GM12874 (cell line): ENCODE data around the gene DCST1.

Experiments
- CTCF ChIP-seq: IDR thresholded peaks from 2 replicates; pipeline ENCODE4 v1.5.1; 2011; ENCODE audit warnings: low read depth, mild to moderate bottlenecking, control low read depth, low read length, moderate library complexity; ENCODE audit not compliant: insufficient read depth

DCST1 gene

DNA sequence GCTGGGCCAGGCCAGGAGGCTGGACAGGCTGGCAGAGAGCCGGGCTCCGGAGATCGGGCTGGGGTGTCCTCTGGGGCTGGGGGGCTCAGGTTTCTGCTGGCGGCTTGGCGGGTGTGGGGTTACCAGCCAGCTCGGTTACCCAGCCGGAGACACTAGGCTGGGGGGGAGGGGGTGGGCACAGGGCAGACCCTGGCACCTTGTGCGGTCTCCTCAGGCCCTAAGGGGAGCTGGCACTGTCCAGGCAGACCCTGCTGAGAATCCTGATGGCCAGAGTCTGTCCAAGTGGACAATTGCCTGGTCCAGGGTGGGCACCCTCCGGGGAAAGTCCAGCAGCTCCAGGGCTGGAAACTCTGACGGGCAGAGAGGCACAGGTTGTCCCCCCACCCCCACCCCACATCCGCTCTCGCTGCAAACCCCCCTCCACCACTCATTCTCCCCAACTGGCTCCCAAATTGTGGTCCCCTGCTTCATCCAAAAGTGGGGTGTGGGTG, 24.4 kb upstream of the DCST1 start:
- no peak for TF ChIP-seq CTCF

DNA sequence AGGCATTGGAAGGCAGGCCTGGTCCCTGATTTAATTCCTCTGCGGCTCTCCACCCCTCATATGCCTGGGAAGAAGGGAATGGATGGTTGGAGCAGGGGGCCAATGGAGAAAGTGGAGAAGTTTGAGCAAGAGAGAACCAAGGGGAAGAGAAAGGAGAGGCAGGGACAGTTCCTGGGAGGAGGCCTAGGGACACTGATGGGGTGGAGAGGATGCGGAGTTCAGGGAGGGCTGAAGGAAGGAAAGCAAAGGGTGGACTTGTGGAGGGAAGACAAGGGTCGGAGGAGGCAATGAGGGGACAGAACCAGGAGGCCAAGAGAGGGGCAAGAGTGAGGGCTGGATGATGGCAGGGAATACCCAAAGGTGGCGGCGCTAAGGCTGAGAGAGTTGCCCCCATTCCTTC, 23.9 kb upstream of the DCST1 start:
- no peak for TF ChIP-seq CTCF

GRCh38 chr1:155010211-155010918, 23.3 kb upstream of the DCST1 start:
- no peak for TF ChIP-seq CTCF

GRCh38 chr1:155011004-155011416, 22.6 kb upstream of the DCST1 start:
- no peak for TF ChIP-seq CTCF

DNA sequence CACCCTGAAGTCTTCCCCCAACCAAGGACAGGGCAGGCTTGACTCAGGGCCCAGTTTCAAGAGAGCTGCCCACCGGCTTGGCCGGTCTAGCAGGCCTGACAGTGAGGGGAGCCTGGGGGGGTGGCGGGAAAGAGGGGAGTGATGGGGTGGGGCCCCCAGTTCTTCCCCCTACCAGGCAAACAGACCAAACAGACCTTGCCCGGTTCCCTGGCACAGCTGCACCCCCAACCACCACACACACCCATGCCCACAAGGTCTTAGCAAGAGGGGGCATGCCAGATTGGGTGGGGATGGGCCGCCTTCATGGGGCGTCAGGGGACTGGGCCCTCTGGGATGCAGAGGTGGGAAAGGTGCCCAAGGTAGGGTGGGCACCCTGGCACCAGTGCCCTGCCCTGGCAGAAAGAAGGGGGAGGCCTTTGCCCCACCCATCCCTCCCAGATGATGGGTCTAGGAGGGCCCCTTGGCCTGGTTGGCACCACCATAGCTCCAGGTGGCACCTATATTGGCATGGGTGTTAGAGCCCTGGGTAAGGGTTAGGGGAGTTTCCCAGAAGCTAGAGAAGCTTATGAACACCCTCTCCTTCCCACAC, 22.1 kb upstream of the DCST1 start:
- no peak for TF ChIP-seq CTCF

DNA sequence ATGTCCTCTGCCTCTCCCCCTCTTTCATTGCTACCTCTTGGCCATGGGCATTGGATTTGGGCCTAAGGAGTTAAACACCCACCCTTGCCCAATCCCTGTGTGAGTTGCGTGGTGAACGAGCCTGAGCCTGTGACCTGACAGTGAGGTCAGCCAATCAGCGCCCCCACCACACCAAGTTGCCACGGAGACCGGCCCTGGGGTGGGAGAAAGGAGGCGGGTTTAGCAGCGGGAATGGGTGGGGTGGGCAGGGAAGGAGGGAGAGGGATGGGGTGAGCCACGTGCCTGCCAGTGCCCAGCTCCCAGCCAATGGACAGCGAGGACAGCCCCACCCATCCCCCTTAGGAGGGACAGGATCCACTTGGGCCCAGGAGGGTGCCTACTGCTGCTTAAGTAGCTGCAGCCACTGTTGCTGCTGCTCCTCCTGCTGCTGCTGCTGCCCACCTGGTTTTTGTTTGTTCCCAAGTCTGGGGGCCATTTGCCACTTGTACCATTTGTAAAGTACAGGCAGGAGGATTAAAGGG, 21.5 kb upstream of the DCST1 start:
- no peak for TF ChIP-seq CTCF

DNA sequence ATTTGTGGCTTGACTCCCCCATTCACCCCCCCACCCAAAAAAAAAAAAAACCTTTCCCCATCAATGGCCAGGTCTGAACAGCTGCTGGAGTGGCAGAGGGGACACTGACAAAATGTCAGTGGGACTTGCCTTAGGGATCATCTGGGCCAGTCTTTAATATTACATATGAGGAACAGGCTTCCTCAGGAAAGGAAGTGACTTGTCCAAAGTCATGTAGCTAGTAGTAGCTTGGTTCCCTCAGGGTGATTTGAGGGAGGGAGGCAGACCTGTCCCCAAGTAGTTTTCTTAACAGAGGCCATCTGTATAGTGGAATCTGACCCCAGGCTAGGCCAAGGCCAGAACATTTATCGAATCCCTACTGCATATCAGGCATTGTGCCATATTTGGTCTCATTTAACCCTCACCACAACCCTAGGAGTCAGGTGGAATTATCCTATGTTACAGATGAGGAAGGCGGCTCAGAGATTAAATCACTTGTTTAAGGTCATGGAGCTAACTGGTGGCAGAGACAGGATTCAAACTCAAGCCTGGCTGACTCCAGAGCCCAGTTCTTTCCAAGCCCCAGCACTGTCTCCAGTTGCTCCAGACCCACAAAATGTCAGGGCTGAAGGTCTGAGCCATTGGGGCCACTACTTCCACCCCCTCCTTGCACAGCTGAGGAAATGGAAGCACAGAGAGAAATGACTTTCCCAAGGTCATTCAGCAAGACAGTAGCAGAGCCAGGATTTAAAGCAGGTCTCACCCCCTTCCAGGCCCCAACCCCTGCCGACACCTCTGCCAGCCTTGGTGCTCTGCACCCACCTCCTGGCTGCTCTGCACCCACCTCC, 20.6 kb upstream of the DCST1 start:
- no peak for TF ChIP-seq CTCF
